GM19025 (cell line): ENCODE data around the gene ELF2.
"Not testable (repeated sequence)": the region's sequence is repeated elsewhere in the genome, so short reads cannot be mapped to it uniquely, and the experiment has no call there.

ENCODE experiments used
- ATAC-seq: cut with Tn5 transposase; IDR thresholded peaks from one replicate; pipeline ENCODE4 v1.9.1; 2021; ENCODE audit warnings: mild to moderate bottlenecking, low read depth, moderate library complexity; ENCODE audit not compliant: unreplicated experiment

Gene ELF2

GRCh38 chr4:139082750-139083606, 94.0 kb downstream of the ELF2 start:
- ATAC-seq = peak; percentile 79

- ATAC-seq = no peak
Observed at GRCh38 chr4:139078926-139079325, 98.1 kb downstream of the ELF2 start.

- no peak for ATAC-seq
Observed at GRCh38 chr4:139077567-139078355, 99.3 kb downstream of the ELF2 start.

- no peak for ATAC-seq
Observed at GRCh38 chr4:139076016-139076744, 100.8 kb downstream of the ELF2 start.

DNA sequence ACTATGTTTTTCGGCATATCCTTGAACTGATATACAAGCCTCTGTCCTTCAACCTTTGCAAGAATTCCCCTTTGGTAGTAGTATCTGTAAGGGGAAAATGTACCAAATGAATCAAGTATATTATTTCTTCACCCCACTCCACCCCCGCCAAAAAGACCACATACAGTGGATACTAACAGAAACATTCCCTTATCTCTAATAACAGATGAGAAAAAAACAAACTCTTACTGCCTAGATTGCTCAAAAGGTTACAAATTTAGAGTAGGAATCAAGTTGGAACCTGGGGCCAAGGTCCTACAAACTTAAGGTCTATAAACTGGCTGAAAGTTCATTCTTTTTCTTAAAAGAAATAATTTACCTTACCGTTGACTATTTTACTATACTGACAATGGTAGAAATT, 116.4 kb downstream of the ELF2 start:
- no peak for ATAC-seq

DNA sequence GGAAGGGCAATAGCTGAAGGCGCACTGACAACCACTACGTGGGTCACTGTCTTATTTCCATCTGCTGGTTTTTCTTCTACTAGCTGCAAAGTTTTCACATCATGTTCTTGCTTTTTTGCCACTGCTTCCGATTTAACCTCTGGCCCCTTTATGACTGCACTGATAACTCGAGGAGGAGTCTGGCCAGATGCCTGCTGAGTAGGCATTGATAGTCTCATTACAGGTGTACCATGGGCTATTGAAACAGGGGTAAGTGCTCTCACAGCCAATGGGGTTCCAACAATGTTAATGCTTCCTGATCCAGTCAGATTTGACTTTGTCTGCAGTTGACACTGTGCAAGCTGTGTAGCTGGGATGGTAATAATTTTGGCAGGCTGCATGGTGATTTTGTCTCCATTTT, 118.0 kb downstream of the ELF2 start:
- not testable (repeated sequence) for ATAC-seq

DNA sequence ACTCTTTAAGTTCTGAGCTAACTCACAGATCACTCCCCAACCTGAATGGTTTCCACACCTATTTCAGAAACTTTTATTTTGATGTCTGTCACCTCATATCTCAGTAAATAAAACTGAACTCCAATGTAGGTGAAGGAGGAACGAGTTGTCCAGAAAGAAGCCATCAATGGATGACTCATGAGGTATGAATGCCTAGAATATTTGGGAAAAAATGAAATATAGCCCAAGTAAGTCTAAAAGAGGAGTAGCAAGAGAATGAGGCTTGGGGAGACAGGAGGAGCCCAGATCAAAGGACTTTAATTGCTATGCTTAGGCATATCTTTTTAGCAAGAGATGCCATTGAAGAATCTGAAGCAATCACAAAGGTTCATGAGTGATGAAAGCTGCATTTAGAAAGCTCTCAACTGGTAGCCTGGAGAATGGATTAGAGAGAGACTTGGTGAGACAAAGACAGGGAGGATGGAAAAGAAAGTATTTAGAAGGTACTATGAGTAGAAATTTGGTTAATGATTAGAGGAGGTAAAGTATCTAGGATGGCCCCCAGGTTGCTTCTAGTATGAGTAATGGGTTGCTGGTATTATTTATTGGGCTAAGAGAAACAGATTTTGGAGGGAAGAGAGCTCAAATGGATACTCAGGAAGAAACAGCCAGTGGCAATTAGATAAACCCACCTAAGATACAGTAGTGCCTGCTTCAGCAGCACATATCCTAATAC, 122.1 kb downstream of the ELF2 start:
- no peak for ATAC-seq

GRCh38 chr4:139053909-139054308, 123.1 kb downstream of the ELF2 start:
- no peak for ATAC-seq

DNA sequence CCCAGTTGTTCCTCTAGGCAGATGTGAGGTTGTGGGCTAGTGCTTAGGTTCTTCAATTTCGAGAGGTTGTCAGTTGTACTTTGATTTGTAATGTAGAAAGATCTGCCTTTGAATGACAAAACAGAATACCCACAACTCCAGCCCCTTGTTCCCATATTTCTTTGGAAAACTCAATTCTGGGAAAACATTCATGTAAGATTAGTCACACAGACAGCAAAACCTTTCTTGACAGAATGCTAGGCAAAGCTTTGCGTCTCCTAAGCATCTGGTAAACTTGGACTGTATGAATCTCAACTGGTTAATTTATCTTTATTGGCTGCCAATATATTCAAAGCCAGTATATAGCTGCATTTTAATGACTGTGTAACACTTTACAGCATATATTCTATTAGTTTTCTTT, 126.6 kb downstream of the ELF2 start:
- no peak for ATAC-seq

GRCh38 chr4:139048026-139048425, 129.0 kb downstream of the ELF2 start:
- no peak for ATAC-seq

DNA sequence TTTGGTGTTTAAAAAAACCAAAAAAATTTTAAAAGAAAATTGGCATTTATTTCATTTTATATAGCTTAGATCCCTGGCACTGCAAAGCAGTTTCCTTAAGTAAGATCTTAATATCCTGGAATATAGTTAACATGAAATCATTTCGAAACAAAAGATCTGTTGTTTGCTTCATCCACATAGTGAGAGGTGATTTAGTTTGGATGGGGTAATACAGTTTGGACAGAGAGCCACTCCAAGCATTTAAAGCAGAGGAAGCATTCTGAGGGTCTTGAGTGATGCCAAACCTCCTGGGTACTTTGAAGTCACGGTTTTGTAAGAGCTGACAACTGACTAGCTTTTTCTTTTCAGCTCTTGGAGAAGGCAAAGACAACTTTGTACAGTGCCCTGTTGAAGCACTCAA, 132.7 kb downstream of the ELF2 start:
- ATAC-seq = no peak

DNA sequence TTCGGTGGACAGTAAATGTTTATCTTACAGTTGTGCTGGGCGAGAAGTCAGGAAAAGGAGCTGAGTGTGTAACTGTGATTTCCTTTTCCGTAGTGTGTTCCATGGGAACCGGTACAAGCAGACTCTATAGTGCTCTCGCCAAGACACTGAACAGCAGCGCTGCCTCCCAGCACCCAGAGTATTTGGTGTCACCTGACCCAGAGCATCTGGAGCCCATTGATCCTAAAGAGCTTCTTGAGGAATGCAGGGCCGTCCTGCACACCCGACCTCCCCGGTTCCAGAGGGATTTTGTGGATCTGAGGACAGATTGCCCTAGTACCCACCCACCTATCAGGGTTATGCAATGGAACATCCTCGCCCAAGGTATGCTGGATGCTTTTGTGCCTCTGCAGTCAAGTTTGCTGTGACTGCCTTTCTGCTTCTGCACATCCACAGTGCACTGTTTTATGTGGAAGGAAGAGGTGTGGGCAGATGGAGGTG, 134.0 kb downstream of the ELF2 start:
- ATAC-seq = no peak

GRCh38 chr4:139038874-139039443, 138.1 kb downstream of the ELF2 start:
- ATAC-seq = no peak

DNA sequence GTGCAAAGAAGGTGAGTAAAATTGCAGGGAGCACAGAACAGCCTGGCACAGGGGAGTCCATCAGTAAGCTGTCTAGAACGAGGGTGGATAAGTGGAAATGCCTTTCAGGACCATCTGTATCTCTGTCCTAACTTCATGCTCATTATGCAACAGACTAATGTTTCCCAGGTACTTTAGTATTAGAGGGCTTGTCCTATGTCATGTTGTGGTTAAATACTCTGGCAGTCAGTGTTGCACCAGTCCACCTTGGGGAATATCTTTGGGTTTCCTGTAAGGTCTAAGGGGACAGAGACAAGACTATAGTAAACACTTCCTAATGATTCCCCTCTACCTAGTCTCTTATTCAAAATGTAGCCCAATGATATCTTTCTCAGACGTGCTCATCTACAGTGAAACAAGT, 140.1 kb downstream of the ELF2 start:
- no peak for ATAC-seq

DNA sequence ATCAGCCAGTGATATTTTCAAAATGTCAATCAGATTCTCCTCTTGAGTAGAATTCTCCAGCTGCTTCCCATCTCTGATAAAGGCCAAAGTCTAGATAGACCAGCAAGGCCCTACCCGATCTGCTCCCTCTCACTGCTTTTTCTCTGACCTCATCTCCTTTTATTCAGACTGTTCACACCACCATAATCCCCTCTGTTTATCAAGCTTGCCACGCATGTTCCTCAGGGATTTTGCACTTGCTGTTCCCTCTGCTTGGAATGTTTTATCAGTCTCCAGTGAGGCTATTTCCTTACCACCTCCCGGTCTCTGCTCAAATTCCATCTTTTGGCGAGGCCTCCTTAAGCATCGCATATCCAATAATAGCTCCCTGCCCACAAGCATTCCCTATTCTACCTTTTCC, 141.4 kb downstream of the ELF2 start:
- ATAC-seq = no peak

GRCh38 chr4:139030614-139031235, 146.3 kb downstream of the ELF2 start:
- peak; percentile 66 for ATAC-seq

DNA sequence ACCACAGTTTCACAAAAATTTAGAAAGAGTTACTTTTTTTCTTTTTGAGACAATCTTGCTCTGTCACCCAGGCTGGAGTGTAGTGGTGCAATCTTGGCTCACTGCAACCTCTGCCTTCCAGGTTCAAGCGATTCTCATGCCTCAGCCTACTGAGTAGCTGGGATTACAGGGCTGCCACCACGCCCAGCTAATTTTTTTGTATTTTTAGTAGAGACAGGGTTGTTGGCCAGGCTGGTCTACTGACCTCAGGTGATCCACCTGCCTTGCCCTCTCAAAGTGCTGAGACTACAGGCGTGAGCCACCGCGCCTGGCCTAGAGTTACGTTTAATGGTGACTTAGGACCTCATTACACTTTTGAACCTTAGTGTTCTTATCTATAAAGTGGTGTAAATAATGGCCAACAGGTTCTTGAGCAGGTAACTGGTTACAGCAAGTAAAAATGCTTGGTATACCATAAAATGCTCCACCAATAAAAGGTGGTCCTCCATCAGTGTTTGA, 147.1 kb downstream of the ELF2 start:
- not testable (repeated sequence) for ATAC-seq

GRCh38 chr4:139028191-139028661, 148.8 kb downstream of the ELF2 start:
- ATAC-seq = no peak

DNA sequence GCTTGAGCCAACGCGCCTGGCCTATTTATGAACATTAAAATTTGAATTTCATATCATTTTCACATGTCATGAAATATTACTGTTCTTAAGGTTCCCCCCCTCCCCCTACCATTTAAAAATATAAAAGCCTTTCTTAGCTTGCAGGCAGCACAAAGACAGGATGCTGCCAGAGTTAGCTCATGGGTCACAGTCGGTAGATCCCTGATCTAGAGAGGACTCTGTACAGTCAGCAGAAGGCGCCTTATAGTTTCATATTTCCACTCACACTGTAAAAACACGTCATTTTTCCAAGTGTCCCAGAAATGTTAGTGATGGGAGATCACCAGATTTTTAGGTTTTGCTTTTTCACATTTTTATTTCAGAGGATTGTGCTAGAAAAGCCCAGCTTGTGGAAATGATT, 149.2 kb downstream of the ELF2 start:
- ATAC-seq = no peak
